Measurements from ENCODE around the gene DAG1. TPM values are rescaled to one million over a fixed set of nuclear protein-coding genes. Genes with fewer than 3 reads are reported as not detected.

Gene DAG1
- polyA plus RNA-seq, 4 donors = 74.9 to 114 (median 108) TPM

DNA sequence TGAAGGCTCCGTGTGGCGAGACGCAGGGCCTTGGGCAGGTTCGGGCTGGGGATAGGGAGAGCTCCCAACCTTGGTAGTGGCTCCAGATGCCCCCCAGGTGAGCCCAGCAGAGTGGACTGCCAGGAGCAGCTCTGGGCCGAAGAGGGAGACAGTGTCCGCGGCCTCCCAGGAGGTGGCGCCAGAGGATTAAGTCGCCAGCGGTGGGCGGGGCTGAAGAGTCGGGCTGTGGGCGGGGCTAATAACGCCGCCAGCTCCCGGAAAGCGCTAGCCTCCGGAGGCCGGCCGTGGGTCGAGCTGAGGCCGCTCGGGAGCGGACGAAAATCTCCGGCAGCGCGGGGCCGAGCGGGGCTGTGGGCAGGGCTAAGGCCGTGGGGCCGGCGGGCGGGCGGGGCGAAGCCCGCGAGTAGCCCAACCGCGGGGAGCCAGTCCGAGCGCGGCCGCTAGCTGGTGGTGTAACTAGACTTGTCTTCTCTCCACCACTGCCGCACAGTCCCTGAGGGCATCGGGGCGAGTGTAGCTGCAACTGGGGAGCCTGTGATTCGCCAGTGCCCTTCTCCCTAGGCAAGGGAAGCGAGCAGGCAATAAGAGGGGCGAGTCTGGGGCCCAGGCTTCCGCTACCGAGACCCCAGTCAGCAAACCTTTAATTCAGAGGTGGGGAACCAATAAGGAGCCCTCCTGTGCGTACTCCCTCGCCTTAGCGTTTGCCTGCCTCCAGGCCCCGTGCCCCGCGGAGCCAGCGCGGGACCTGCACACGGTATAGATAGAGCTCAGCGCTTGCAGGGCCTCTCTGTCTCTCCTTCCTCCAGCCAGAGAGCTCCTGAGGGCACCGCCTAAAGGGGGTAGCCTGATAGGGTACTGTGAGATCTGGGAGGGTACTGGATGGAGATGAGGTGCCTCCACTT lies 69.8 kb downstream of the DAG1 start:
- DNase-seq (ENCODE audit: low read depth in 4 of 4, low spot score in 3 of 4) = peak; percentile 75 to 88 (median 85)

DNA sequence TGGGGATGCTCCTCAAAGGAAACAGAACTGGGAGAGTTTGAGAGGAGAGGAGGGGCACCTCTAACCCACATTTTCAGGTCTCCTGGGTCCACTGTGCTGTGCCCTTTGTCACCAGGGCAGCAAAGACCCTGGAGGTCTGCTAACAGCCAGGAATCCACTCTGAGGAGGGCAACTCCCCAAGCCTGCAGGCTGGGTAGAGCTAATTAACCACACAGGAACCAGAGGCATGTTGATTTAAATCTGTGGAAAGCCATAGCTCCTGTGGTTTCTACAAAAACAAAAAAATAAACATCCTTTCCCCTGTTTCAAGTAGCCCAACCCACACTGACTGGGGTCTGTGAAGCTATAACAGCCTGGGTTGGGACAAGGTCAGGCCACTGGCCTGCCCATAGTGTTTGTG lies 82.0 kb downstream of the DAG1 start:
- no peak for DNase-seq (ENCODE audit: low read depth in 4 of 4, low spot score in 3 of 4)

DNA sequence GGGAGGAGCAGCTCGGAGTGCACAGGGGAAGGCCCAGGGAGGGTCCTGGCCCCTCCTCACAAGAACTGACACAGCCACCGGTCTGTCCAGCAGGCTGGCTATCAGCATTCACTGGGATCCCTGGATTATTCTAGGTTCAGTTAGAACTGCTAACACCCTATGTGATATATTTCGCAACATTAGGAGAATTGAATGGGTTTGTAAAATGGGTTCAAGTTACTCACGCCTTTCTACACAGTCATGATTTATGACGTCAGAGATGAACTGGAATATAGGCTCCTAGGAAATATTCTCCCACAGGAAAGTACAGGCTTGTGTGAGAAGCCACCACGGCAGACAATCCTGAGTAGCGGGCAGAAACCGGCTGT lies 83.2 kb downstream of the DAG1 start:
- no peak for DNase-seq (ENCODE audit: low read depth in 4 of 4, low spot score in 3 of 4)

DNA sequence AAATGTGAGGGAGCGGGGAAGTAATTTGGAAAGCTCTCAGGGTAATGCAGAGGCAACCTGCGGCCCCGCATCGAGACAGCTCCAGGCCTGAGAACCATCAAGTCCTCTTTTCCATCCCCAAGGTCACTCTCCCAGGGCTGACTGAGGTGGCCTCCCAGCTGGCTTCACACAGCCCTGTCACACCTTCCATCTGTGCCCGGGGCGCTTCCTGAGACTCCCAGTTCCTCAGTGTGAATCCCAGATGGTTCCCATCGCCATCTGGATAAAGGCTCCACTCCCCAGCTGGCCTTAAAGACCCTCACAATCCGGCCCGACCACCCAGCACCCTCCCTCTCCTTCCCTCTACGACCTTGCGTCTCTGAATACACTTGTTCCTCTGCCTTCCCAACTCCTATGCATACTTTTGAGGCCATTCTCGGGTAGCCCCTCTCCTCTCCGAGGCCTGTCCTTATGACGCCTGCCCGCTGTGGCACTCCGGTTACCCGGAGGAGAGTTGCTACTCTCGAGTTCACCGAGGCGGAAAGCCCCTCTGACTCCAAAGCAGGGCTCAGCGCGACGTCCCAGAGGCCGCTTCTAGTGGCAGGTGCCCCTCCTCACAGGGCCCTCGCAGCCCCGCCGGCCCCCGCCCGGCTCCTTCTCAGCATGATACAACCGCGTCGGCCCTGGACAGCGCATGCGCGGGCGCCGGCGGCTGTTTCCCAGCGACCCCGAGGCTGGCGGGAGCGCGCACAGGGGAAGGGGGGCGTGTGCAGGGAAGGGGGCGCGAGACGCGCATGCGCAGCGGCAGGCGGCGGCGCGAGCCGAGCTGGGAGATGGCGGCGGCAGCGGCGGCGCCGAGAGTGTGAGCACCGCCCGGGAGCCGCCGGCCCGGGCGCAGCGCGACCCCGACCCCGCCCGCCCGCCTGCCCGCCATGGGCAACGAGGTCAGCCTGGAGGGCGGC lies 83.9 kb downstream of the DAG1 start, which contains the start of gene BSN:
TSS of gene BSN (plus strand) at position 786 of the 941 bp plus-strand sequence. CDS start at position 912, 126 bp downstream.
- peak; percentile 78 to 87 (median 84) for DNase-seq (ENCODE audit: low read depth in 4 of 4, low spot score in 3 of 4)

DNA sequence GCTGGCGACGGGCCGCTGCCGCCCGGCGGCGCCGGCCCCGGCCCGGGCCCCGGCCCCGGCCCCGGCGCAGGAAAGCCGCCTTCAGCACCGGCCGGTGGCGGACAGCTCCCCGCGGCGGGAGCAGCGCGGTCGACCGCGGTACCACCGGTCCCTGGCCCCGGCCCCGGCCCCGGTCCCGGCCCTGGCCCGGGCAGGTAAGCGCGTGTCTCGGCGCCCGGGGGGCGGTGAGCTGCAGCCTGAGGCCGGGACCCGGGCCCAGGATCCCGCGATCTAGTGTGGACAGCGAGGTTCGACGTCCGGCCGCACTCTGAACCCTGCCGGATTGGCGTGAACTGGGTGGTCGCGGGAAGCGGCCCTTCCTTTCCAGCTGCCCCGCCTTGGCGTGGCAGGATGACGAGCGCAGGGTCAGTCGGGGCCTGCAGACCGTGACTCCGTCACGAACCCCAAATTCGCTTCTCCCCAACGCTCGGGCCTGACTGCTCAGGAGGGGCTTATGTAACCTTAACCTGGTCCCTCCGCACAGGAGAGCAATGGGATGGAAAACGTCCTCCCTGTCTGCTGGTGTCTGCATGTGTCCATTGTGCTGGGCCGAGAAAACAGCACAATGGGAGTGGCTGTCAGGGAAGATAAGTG lies 84.7 kb downstream of the DAG1 start:
- peak in 1 of 4 donors; percentile 24 for DNase-seq (ENCODE audit: low read depth in 4 of 4, low spot score in 3 of 4)

DNA sequence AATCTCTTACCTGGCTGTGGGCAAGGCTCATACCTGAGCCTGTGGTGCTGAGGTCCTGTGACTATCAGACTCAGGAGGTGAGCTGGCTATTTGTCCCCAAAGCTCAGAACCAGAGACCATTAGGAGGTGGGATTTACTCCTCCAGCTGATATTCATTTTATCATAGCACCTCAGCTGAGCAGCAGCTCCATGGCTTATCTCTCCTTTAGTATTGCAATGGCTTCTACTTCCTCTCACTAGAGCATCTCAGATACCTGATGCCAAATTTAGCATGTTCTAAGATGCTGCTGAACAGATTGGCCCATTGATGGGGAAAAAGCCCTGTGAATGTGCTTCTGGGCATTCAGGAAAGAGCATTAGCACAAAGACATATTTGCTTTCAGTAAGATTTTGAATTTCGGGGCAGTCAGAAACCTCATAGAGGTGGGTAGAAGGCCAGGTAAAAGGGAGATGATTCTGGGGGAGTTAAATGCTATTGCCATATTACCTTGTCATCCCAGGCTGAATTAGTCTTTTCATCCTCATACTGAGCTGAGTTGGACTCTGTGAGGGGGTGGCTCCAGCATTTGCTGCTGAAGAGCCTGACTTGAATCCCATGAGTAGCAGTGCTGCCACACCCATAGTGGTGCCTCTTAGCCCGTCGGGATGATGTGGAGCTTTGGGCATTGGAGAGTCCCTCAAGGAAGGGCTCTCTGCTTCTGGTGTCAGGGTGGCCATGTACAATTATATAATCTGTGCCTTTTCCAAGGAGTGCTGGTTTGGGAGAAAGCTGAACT lies 86.6 kb downstream of the DAG1 start:
- DNase-seq (ENCODE audit: low read depth in 4 of 4, low spot score in 3 of 4) = no peak

DNA sequence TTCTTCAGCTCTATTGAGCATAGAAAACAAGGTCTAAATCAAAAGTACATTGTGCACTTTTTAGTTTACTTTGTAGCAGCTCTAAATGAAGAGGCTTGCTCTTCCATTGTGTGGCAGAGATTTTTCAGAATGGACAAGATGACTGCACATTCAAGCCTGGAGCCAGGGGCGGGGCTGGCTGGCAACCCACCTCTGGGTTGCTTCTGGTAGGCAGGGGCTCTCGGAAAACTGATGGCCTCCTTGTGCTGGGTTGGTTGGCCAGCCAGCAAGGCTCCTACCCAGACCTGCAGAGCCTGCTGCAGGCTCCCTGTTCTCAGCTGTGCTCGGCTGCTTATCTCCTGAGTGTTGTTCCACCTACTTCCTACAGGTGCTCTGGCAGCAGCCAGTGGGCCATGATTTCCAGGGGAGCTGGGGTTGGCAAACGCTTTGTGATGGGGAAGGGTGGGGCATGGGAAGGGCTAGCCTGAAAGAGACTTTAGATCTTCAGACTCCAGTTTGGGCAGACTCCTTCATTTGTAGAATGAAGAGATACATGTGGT lies 93.0 kb downstream of the DAG1 start:
- no peak for DNase-seq (ENCODE audit: low read depth in 4 of 4, low spot score in 3 of 4)

DNA sequence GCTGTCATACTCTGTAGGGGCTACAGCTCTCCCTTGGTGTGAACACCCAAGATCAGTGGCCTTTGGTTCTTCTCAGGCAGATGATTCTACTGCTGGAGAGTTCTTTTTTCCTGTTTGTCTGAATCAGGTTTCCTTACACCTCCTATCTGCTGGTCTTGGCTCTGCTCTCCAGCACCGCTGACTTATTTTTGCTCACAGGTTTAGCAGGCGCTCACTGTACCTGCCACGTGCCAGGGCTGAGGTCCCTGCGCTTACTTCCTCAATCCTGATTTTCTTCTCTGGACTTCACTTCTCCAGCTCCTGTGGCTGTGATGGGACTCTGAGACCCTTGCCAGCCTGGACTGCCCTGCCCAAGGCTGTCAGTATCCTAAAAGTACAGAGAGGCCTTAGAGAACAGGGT lies 93.7 kb downstream of the DAG1 start:
- DNase-seq (ENCODE audit: low read depth in 4 of 4, low spot score in 3 of 4) = no peak

DNA sequence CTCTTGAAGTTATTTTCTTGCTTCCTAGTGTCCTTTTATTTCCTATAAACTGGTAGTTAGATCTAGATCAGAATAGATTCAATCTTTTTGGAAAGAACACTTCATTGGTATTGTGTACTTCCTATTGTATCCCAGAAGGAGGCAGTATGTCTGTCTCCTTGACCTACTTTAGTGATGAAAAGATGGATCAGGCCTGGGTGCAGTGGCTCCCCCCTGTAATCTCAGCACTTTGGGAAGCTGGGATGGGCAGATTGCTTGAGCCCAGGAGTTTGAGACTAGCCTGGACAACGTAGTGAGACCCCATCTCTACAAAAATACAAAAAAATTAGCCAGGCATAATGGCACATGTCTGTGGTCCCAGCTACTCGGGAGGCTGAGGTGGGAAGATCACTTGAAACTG lies 96.2 kb downstream of the DAG1 start:
- DNase-seq (ENCODE audit: low read depth in 4 of 4, low spot score in 3 of 4) = no peak

DNA sequence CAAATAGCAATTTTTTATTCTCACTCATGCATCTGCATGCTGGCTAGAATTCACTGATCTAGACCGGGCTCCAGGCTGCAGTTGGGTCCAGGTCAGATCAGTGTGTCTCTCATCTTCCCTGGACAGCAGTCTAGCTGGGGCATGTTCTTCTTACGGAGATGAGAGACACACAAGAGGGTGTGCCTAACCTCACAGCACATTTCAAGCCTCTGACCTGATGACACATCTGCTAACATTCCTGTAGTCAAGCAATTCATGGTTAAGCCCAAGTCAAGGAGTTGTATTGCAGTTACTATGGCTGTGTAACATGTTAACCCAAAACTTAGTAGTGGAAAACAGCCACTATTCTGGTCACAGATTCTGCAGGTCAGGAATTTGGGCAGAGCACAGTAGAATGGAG lies 97.3 kb downstream of the DAG1 start:
- DNase-seq (ENCODE audit: low read depth in 4 of 4, low spot score in 3 of 4) = no peak

DNA sequence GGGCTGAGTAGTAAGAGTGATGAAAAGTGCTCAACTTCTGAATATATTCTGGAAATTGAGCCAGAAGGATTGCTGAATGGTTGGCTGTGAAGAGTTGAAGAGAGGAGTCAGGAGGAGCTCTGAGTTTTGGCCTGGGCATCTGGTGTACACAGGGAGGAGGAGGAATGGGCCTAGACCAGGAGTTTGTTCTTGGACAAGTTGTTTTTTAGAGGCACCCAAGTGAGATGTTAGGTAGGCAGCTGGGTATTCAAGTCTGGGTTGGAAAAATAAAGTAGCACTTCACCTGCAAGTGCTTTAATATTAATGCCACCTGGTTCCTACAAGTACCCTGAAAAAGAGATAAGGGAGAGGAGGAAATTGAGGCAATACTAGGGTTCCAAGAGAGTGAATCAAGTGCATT lies 98.9 kb downstream of the DAG1 start:
- no peak for DNase-seq (ENCODE audit: low read depth in 4 of 4, low spot score in 3 of 4)

DNA sequence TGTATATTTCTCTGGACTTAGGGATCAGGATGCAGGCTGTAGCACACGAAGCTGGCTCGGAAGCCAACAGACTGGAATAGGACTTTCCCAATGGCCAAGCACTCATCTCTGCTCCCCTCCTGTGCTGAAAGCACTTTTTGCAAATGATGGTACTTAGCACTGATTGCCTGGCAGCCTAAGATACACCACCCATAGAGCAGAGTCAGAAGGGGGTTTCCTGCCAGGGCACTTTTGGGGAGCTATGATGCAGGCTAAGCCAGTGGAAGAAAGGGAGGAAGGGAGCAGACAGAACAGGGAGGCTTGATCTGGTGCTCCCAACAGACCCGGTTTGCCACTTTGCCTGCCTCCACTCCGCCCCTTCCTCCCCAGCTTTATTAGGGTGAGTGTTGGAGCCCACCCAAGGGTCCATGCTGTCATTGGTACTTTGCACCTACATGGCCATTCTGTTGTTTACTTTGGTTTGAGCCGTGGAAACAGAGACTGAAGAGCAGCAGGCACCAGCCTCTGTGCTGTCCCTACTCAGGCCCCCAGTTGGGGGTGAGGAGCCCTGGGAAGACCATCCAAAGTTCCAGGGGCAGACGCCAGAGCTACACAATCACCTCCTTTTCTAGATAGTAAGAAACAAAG lies 100.1 kb downstream of the DAG1 start:
- DNase-seq (ENCODE audit: low read depth in 4 of 4, low spot score in 3 of 4) = no peak

DNA sequence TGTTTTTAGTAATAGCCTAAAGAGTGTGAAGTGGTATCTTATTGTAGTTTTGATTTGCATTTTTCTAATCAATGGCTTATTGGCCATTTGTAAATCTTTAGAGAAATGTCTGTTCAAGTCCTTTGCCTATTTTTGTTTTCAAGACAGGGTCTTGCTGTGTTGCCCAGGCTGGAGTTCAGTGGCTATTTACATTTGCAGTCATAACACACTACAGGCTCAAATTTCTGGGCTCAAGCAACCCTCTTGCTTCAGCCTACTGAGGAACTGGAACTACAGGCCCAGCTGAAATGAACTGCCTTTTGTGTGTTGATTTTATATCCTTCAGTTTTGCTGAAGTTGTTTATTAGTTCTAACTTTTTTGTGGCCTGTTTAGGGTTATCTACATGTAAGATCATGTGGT lies 112.1 kb downstream of the DAG1 start:
- DNase-seq (ENCODE audit: low read depth in 4 of 4, low spot score in 3 of 4) = no peak

Other genes starting within 250 kb of the DAG1 start
- 10 to 100 TPM in 3 of 4 donors, 1 to 10 TPM in 1; 9.8 to 14.7 (median 10.5) TPM for gene C3orf62, start 193.0 kb upstream of the DAG1 start, polyA plus RNA-seq (ENCODE audit: insufficient read length in 4 of 4)
- 10 to 100 TPM; 50.6 to 74.0 (median 64.2) TPM for gene USP4, start 130.2 kb upstream of the DAG1 start, polyA plus RNA-seq (ENCODE audit: insufficient read length in 4 of 4)
- gene GPX1, start 111.9 kb upstream of the DAG1 start, polyA plus RNA-seq (ENCODE audit: insufficient read length in 4 of 4) = 100 to 1,000 TPM in 3 of 4 donors, 10 to 100 TPM in 1; 89.5 to 175 (median 107) TPM
- gene RHOA, start 58.3 kb upstream of the DAG1 start, polyA plus RNA-seq (ENCODE audit: insufficient read length in 4 of 4) = 100 to 1,000 TPM; 514 to 615 (median 583) TPM
- gene TCTA, start 57.8 kb upstream of the DAG1 start, polyA plus RNA-seq (ENCODE audit: insufficient read length in 4 of 4) = 10 to 100 TPM; 25.4 to 38.9 (median 32.2) TPM
- 10 to 100 TPM; 18.8 to 45.9 (median 38.3) TPM for gene AMT, start 47.8 kb upstream of the DAG1 start, polyA plus RNA-seq (ENCODE audit: insufficient read length in 4 of 4)
- gene NICN1, start 40.9 kb upstream of the DAG1 start, polyA plus RNA-seq (ENCODE audit: insufficient read length in 4 of 4) = 10 to 100 TPM; 11.6 to 30.8 (median 25.3) TPM
- 1 to 10 TPM in 3 of 4 donors, under 1 TPM in 1; 0.82 to 1.6 (median 1.1) TPM for gene BSN, start 84.2 kb downstream of the DAG1 start, polyA plus RNA-seq (ENCODE audit: insufficient read length in 4 of 4)
- 100 to 1,000 TPM in 3 of 4 donors, 10 to 100 TPM in 1; 76.0 to 158 (median 140) TPM for gene APEH, start 204.1 kb downstream of the DAG1 start, polyA plus RNA-seq (ENCODE audit: insufficient read length in 4 of 4)
- 100 to 1,000 TPM in 2 of 4 donors, 10 to 100 TPM in 2; 33.6 to 347 (median 113) TPM for gene MST1, start 219.2 kb downstream of the DAG1 start, polyA plus RNA-seq (ENCODE audit: insufficient read length in 4 of 4)
- 10 to 100 TPM; 31.1 to 38.6 (median 34.9) TPM for gene RNF123, start 219.3 kb downstream of the DAG1 start, polyA plus RNA-seq (ENCODE audit: insufficient read length in 4 of 4)
- 1 to 10 TPM in 3 of 4 donors, under 1 TPM in 1; 0.83 to 1.7 (median 1.3) TPM for gene AMIGO3, start 249.4 kb downstream of the DAG1 start, polyA plus RNA-seq (ENCODE audit: insufficient read length in 4 of 4)